Fibroblast of villous mesenchyme (primary cell): Measurements from ENCODE around the gene C1orf21. TPM values are rescaled to one million over a fixed set of nuclear protein-coding genes. Genes with fewer than 3 reads are reported as not detected.

Experiments used
- DNase-seq: peaks from one replicate; pipeline ENCODE4 v3.0.0-alpha.2; 2010; ENCODE audit warnings: low read depth
- H3K4me3 ChIP-seq: 2 replicates; pipeline ENCODE4 v1.5.1; 2011; ENCODE audit warnings: low read depth, mild to moderate bottlenecking, low read length
- CTCF ChIP-seq: IDR thresholded peaks from 2 replicates; pipeline ENCODE4 v1.5.1; 2012; ENCODE audit warnings: low read depth, mild to moderate bottlenecking, low read length; ENCODE audit not compliant: insufficient read depth
- total RNA-seq: library from RNA; depleted of rRNA; stranded (reverse); fragments of >200 nt; gene quantifications from 2 replicates; pipeline ENCODE4 v1.2.3, GENCODE V29; 2012

Gene C1orf21
- total RNA-seq, 1 donor, result 3.5 TPM

- TF ChIP-seq CTCF, result no peak
- DNase-seq, result no peak
- no peak overlapping the region for H3K4me3 ChIP-seq
Observed at GRCh38 chr1:184418652-184419349, 32.0 kb downstream of the C1orf21 start.

DNA sequence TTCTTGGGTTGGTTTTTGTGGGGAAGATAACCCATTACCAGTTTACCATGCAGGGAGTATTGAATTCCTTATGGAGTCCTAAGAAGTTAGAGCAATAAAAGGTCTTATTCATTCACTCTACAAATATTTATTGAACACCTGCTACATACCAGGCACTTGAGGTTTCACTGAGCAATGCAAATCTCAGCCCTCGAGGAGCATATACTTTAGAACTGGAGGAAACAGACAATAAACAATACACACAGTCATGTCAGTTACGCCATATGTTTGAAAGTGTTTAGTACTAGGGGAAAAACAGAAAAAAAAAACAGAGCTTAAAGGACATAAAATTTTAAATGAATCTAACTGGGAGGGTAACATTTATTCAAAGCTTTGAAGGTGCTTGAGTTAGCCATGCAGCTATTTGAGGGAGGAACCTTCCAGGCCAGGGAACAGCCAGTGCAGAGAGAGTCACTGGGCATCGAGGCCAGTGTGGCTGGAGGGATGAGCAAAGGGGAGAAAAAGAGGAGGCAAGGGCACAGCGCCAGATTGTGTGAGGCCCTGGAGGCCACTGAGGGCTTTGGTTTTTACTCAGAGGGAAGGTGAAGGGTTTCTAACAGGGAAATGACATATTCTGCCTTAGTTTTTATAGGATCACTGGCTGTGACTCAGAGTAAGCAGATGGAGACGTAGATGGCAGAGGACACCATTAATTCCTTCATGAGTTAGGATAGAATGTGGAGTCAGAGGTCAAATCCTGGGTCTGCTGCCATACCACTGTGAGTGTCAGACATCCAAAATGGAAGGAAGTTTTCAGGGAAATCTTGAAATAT is 32.7 kb downstream of the C1orf21 start:
- no peak overlapping the region for H3K4me3 ChIP-seq
- no peak for TF ChIP-seq CTCF
- DNase-seq, result peak; percentile 64

- TF ChIP-seq CTCF, result no peak
- DNase-seq, result peak; percentile 49
- no peak overlapping the region for H3K4me3 ChIP-seq
Observed at GRCh38 chr1:184422490-184423233, 35.8 kb downstream of the C1orf21 start.

- TF ChIP-seq CTCF, result no peak
- H3K4me3 ChIP-seq, result no peak overlapping the region
- DNase-seq, result no peak
Observed at GRCh38 chr1:184423649-184424048, 36.8 kb downstream of the C1orf21 start.

DNA sequence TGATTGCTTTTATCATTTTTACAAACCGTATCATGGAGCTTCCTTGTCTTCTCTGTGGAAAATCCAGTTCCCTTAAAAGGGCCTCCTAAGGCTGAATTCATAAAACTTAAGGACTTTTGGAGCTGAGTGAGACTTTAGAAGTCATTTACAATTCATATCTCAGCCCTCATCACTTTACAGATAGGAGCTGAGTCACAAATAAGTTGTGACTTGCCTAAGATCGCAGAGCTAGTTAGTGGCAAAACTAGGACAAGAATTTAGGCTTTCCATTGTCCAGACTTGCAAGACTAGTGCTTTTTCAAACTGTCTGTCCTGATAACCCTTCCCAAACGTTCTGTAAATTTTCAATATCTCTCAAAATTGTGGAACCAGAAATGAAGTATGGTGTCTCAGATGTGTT is 37.3 kb downstream of the C1orf21 start:
- TF ChIP-seq CTCF, result no peak
- no peak overlapping the region for H3K4me3 ChIP-seq
- DNase-seq, result no peak

DNA sequence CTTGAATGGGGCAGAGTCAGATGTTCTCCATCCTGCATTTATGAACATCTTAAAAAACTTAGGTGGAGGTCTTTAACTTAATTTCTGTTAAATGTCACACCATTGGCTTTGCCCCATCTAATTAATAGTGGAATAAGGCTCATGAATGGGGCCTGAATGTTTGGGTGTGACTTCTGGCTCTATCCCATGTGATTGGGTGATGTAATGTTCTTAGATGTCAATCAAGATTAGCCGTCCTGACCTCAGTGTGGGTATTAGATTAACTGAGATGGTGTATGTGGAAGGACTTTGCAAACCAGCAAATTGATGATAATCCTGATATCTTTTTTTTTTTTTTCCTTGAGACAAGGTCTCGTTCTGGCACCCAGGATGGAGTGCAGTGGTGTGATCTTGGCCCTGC is 38.1 kb downstream of the C1orf21 start:
- H3K4me3 ChIP-seq, result no peak overlapping the region
- TF ChIP-seq CTCF, result no peak
- no peak for DNase-seq
